NOMO-1 treated with dmso at 0.1 percent for 144 hours (cell line): Measurements from ENCODE around the gene ARL14EPL.
"Not testable (repeated sequence)": the region's sequence is repeated elsewhere in the genome, so short reads cannot be mapped to it uniquely, and the experiment has no call there.

ENCODE experiments used
- DNase-seq: peaks from one replicate; lab custom pipeline; 2025; ENCODE audit not compliant: unreplicated experiment; lab: John Stamatoyannopoulos, UW

Gene ARL14EPL

GRCh38 chr5:116046261-116046660 lies 14.0 kb downstream of the ARL14EPL start:
- DNase-seq = no peak

DNA sequence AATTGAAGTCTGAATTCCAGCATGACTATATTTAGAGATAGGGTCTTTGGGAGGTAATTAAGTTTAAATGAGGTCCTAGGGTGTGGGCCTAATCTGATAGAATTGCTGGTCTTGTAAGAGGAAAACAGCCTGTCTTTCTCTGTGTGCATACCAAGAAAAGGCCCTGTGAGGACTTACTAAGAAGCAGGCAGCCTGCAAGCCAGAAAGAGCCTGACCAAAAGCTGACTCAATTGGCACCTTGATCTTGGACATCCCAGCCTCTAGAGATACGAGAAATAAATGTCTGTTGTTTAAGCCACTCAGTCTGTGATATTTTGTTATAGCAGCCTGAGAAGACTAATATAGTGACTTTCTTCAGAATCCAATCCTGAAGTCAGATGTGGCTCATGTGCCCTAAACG lies 14.6 kb downstream of the ARL14EPL start:
- no peak for DNase-seq

DNA sequence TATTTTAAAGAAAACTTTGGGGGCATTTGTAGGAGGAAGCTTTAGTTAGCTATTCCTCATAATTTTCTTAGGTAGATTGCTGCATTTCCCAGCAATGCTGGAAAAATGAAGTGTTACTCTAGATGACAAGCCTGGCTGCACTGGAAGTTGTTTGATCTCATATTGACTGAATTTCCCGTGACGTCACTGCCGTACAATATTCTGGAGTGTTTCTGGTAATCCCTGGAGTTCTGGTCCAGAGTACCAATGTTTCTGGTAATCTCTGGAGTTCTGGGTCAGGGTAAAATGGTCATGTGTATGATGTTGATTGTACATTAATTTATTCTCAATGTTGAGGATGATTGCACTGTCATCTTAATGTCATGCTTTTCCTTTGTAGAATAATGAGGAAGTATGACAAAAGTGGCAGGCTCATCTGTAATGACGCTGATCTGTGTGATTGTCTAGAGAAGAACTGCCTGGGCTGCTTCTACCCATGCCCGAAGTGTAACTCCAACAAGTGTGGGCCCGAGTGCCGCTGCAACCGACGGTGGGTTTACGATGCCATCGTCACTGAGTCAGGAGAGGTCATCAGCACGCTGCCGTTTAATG lies 26.2 kb downstream of the ARL14EPL start:
- DNase-seq = no peak

- no peak for DNase-seq
Observed at GRCh38 chr5:116062352-116062751, 30.1 kb downstream of the ARL14EPL start.

GRCh38 chr5:116063950-116064349 lies 31.7 kb downstream of the ARL14EPL start:
- no peak for DNase-seq

- no peak for DNase-seq
Observed at GRCh38 chr5:116068028-116068632, 35.9 kb downstream of the ARL14EPL start.

GRCh38 chr5:116071211-116071610 lies 38.9 kb downstream of the ARL14EPL start:
- DNase-seq = no peak

DNA sequence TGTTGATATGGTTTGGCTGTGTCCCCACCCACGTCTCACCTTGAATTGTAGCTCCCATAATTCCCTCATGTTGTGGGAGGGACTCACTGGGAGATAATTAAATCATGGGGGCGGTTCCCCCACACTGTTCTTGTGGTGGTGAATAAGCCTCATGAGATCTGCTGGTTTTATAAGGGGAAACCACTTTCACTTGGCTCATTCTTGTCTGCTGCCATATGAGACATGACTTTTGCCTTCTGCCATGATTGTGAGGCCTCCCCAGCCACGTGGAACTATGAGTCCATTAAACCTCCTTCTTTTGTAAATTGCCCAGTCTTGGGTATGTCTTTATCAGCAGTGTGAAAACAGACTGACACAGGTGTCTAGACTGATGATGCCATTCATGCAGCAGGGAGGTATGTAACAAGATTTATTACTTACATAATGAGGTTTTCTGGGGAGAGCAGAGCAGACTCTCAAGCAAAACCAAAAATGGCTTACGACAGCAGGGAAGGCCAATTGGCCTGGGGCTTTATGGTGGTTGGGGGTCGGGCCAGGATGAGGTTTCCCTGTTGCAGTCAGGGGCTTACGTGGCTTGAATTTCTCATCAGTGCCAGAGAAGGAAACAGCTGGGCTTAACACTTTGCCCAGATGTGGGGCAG lies 43.0 kb downstream of the ARL14EPL start:
- DNase-seq = no peak

DNA sequence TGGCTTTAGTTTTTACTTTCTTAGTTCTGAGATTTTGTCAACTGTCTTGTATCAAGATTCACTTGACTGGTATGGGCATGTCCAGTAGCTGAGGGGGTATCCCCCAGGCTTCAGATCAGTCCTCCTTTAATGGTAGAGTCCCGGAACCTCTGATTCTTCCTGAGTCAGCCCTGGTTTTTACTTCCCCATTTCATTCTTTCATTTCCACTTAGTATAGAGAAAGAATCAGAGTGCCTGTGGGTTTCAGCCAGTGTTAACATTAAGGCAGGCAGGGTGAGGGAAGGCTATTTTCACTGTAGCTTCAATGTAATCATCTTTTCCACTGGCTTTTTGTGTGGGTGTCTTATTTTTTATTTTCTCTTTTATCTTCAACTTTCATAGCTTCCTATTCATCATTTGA lies 44.2 kb downstream of the ARL14EPL start:
- peak; percentile 56 for DNase-seq

GRCh38 chr5:116078199-116078598 lies 45.9 kb downstream of the ARL14EPL start:
- DNase-seq = no peak

DNA sequence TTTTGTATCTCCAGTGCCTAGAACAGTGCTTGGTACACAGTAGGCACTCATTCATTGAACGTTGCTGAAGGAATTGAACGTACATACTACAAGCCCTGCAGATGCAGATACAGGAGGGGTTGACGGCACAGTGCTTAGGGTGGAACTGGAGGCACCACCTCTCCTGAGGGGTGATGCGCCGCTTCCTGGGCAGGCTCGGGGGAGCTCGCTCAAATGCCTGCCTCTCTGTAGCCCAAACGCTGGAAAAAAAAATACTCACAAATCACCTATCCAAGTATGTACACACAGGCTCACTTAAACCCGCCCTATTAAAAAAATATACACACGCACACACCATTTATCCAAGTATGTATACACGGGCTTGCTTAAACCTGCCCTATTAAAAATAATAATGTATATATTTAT lies 52.0 kb downstream of the ARL14EPL start:
- no peak for DNase-seq

GRCh38 chr5:116084871-116085715 lies 52.8 kb downstream of the ARL14EPL start, which contains the start of gene COMMD10:
TSS of gene COMMD10 (plus strand) at chr5:116085025.
- DNase-seq = peak; percentile 69

GRCh38 chr5:116086309-116086708 lies 54.0 kb downstream of the ARL14EPL start:
- DNase-seq = not testable (repeated sequence)

GRCh38 chr5:116088062-116088461 lies 55.8 kb downstream of the ARL14EPL start:
- no peak for DNase-seq

- DNase-seq = no peak
Observed at GRCh38 chr5:116090302-116090701, 58.0 kb downstream of the ARL14EPL start.

- no peak for DNase-seq
Observed at GRCh38 chr5:116091416-116091815, 59.1 kb downstream of the ARL14EPL start.

GRCh38 chr5:116097301-116097700 lies 65.0 kb downstream of the ARL14EPL start:
- no peak for DNase-seq

DNA sequence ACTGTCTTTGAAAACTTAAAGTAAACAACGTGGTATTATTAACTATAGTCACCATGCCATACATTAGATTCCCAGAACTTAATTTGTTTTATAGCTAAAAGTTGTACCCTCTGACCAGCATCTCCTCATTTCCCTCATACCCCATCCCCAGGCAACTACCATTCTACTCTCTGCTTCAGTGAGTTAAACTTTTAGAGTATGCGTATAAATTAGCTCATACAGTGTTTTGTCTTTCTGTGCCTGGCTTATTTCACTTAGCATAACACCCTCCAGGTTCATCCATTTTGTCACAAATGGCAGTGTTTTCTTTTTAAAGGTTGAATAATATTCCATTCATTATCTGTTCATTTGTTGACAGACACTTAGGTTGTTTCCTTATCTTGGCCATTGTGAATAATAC lies 66.7 kb downstream of the ARL14EPL start:
- no peak for DNase-seq

GRCh38 chr5:116104941-116105340 lies 72.7 kb downstream of the ARL14EPL start:
- not testable (repeated sequence) for DNase-seq
